H1 (cell line): Measurements from ENCODE around the gene TAB3. TPM values are rescaled to one million over a fixed set of nuclear protein-coding genes. Genes with fewer than 3 reads are reported as not detected.

Experiments used
- CTCF ChIA-PET: fragments of 300-600 bp; sonication (Branson Sonifier 250); formaldehyde crosslinking; loops from one replicate; lab custom pipeline; 2021; ENCODE audit not compliant: partially characterized antibody; lab: Charles Lee
- POLR2A ChIA-PET: fragments of 300-600 bp; sonication (Branson Sonifier 250); formaldehyde crosslinking; loops from one replicate; lab custom pipeline; 2021; ENCODE audit warnings: inconsistent platforms; ENCODE audit not compliant: partially characterized antibody; lab: Charles Lee
- DNase-seq, 2 experiments: peaks; one replicate each; pipeline versions ENCODE4 v3.0.0 to v3.0.0-alpha.2; 2010 to 2022; ENCODE audit warnings: low spot score in 2 of 2, low read depth in 1 of 2, mixed read lengths in 1 of 2
- FAIRE-seq: peaks from 2 replicates; lab custom pipeline; 2011; peaks lifted over from hg19 to GRCh38; lab: Jason Lieb, UNC
- H2AFZ ChIP-seq: 2 replicates; pipeline ENCODE4 v1.8.1; 2012; ENCODE audit warnings: low read length, inconsistent platforms
- H2AK5ac ChIP-seq: 2 replicates; pipeline ENCODE4 v1.6.1; 2013; ENCODE audit warnings: low read depth, low read length
- H2BK120ac ChIP-seq: replicated peaks from 2 replicates; pipeline ENCODE3; 2013; ENCODE audit warnings: low read depth, low read length, inconsistent platforms
- H2BK12ac ChIP-seq: 2 replicates; pipeline ENCODE4 v1.6.1; 2013; ENCODE audit warnings: low read depth, low read length
- H2BK15ac ChIP-seq: 2 replicates; pipeline ENCODE4 v1.6.1; 2013; ENCODE audit warnings: low read length
- H2BK20ac ChIP-seq: 2 replicates; pipeline ENCODE4 v1.6.1; 2013; ENCODE audit warnings: low read length
- H2BK5ac ChIP-seq: 2 replicates; pipeline ENCODE4 v1.6.1; 2013; ENCODE audit warnings: low read depth, low read length
- H3K14ac ChIP-seq: 2 replicates; pipeline ENCODE4 v1.6.1; 2013; ENCODE audit warnings: inconsistent platforms; ENCODE audit not compliant: insufficient read length
- H3K18ac ChIP-seq: 2 replicates; pipeline ENCODE4 v1.6.1; 2013; ENCODE audit warnings: low read length; ENCODE audit errors: extremely low read depth
- H3K23ac ChIP-seq: 2 replicates; pipeline ENCODE4 v1.6.1; 2013; ENCODE audit warnings: inconsistent platforms; ENCODE audit not compliant: insufficient read length
- H3K23me2 ChIP-seq: 2 replicates; pipeline ENCODE4 v1.6.1; 2013; ENCODE audit warnings: low read depth, low read length
- H3K27ac ChIP-seq: 2 replicates; pipeline ENCODE4 v1.6.1; 2011; ENCODE audit warnings: low read depth, low read length, inconsistent platforms
- H3K27me3 ChIP-seq, 4 experiments: replicated peaks in 1 of 4; 1 replicate in 1 of 4; 2 replicates in 3 of 4; pipeline versions ENCODE4 v1.6.1 to v1.8.1; 2011 to 2013; ENCODE audit warnings: low read length in 3 of 4, mild to moderate bottlenecking in 3 of 4, inconsistent platforms in 2 of 4, mixed read lengths in 2 of 4, moderate library complexity in 1 of 4; ENCODE audit not compliant: control insufficient read depth in 3 of 4, insufficient read depth in 3 of 4; ENCODE audit errors: extremely low read depth in 1 of 4
- H3K36me3 ChIP-seq, 4 experiments: 2 replicates each; pipeline versions ENCODE4 v1.6.1 to v1.8.1; 2011 to 2013; ENCODE audit warnings: mild to moderate bottlenecking in 4 of 4, low read length in 3 of 4, moderate library complexity in 2 of 4, control low read depth in 1 of 4, inconsistent platforms in 1 of 4; ENCODE audit not compliant: insufficient read depth in 4 of 4, control insufficient read depth in 2 of 4
- H3K4ac ChIP-seq: replicated peaks from 2 replicates; pipeline ENCODE3; 2013; ENCODE audit warnings: low read length, low read depth, mixed read lengths, inconsistent platforms; ENCODE audit not compliant: insufficient read length
- H3K4me1 ChIP-seq, 4 experiments: replicated peaks in 1 of 4; 1 replicate in 1 of 4; 2 replicates in 3 of 4; pipeline versions ENCODE4 v1.6.1 to v1.8.1; 2011 to 2013; ENCODE audit warnings: low read length in 3 of 4, inconsistent platforms in 2 of 4, mixed read lengths in 1 of 4; ENCODE audit not compliant: insufficient read depth in 4 of 4, control insufficient read depth in 3 of 4
- H3K4me2 ChIP-seq, 2 experiments: 2 replicates each; pipeline versions ENCODE4 v1.6.1 to v1.8.1; 2011 to 2013; ENCODE audit warnings: low read depth in 2 of 2, low read length in 2 of 2, control low read depth in 1 of 2, inconsistent platforms in 1 of 2, mild to moderate bottlenecking in 1 of 2; ENCODE audit not compliant: insufficient read depth in 1 of 2
- H3K4me3 ChIP-seq, 4 experiments: fragments of 200-600, 300-600 bp in 1 of 4; sonication (generic), shearing (Covaris generic), sonication (Bioruptor Twin) in 1 of 4; 2 replicates each; pipeline versions ENCODE4 v1.5.1 to v1.8.1; 2011 to 2016; ENCODE audit warnings: low read length in 4 of 4, low read depth in 3 of 4, control low read depth in 2 of 4, inconsistent platforms in 2 of 4, mild to moderate bottlenecking in 2 of 4, mixed read lengths in 1 of 4, moderate library complexity in 1 of 4; ENCODE audit not compliant: insufficient read depth in 2 of 4; ENCODE audit errors: extremely low read depth in 1 of 4
- H3K56ac ChIP-seq: replicated peaks from 2 replicates; pipeline ENCODE3; 2013; ENCODE audit warnings: low read depth, mild to moderate bottlenecking, mixed read lengths, low read length, inconsistent platforms; ENCODE audit not compliant: insufficient read length
- H3K79me1 ChIP-seq: 2 replicates; pipeline ENCODE4 v1.6.1; 2013; ENCODE audit warnings: low read depth, low read length, control low read depth
- H3K79me2 ChIP-seq, 2 experiments: 2 replicates each; pipeline versions ENCODE4 v1.6.1 to v1.8.1; 2012 to 2013; ENCODE audit warnings: low read length in 2 of 2, mild to moderate bottlenecking in 2 of 2, inconsistent platforms in 1 of 2; ENCODE audit not compliant: insufficient read depth in 2 of 2, control insufficient read depth in 1 of 2
- H3K9ac ChIP-seq, 4 experiments: replicated peaks in 1 of 4; 1 replicate in 1 of 4; 2 replicates in 3 of 4; pipeline versions ENCODE4 v1.6.1 to v1.8.1; 2011 to 2013; ENCODE audit warnings: low read depth in 3 of 4, low read length in 3 of 4, control low read depth in 2 of 4, mild to moderate bottlenecking in 2 of 4, moderate library complexity in 2 of 4, inconsistent platforms in 1 of 4; ENCODE audit errors: extremely low read depth in 1 of 4
- H3K9me3 ChIP-seq, 2 experiments: 2 replicates each; pipeline versions ENCODE4 v1.6.1 to v1.8.1; 2012 to 2013; ENCODE audit warnings: mild to moderate bottlenecking in 2 of 2, moderate library complexity in 2 of 2, control low read depth in 1 of 2, inconsistent platforms in 1 of 2, low read depth in 1 of 2, low read length in 1 of 2, mixed read lengths in 1 of 2; ENCODE audit not compliant: insufficient read depth in 2 of 2
- H4K20me1 ChIP-seq, 2 experiments: replicated peaks in 1 of 2; 2 replicates each; pipeline versions ENCODE3 to v1.8.1; 2011 to 2013; ENCODE audit warnings: inconsistent platforms in 2 of 2, low read length in 2 of 2, mild to moderate bottlenecking in 1 of 2; ENCODE audit not compliant: insufficient read depth in 2 of 2, control insufficient read depth in 1 of 2
- H4K5ac ChIP-seq: 2 replicates; pipeline ENCODE4 v1.6.1; 2013; ENCODE audit warnings: low read length, low read depth, mixed read lengths, inconsistent platforms; ENCODE audit not compliant: insufficient read length
- H4K8ac ChIP-seq: 2 replicates; pipeline ENCODE4 v1.8.0; 2013; ENCODE audit warnings: mild to moderate bottlenecking, moderate library complexity, low read length, inconsistent platforms; ENCODE audit not compliant: insufficient read depth; ENCODE audit errors: extremely low read depth
- H4K91ac ChIP-seq: replicated peaks from 2 replicates; pipeline ENCODE3; 2013; ENCODE audit warnings: low read length, mixed read lengths, inconsistent platforms; ENCODE audit not compliant: insufficient read length
- ASH2L ChIP-seq: fragments of 200-600, 300-600 bp; sonication (generic); IDR thresholded peaks from one replicate; pipeline ENCODE4 v1.7.1; 2017; ENCODE audit warnings: low read length
- ATF2 ChIP-seq: IDR thresholded peaks from 2 replicates; pipeline ENCODE4 v1.6.1; 2012; ENCODE audit warnings: low read length, inconsistent platforms
- BRCA1 ChIP-seq: IDR thresholded peaks from 2 replicates; pipeline ENCODE4 v1.6.1; 2012; ENCODE audit warnings: low read depth, low read length, improper control_type of control experiment
- CEBPB ChIP-seq: IDR thresholded peaks from 2 replicates; pipeline ENCODE4 v1.6.1; 2012; ENCODE audit warnings: low read depth, low read length
- EZH2 ChIP-seq: fragments of 200-600 bp; sonication (generic); IDR thresholded peaks from 2 replicates; pipeline ENCODE4 v1.7.1; 2012; ENCODE audit warnings: low read depth, mild to moderate bottlenecking, moderate library complexity, low read length, inconsistent platforms; ENCODE audit not compliant: severe bottlenecking
- MAX ChIP-seq: IDR thresholded peaks from 2 replicates; pipeline ENCODE4 v1.6.1; 2012; ENCODE audit warnings: inconsistent platforms
- RAD21 ChIP-seq, 2 experiments: IDR thresholded peaks in 1 of 2; conservative IDR thresholded peaks in 1 of 2; 2 replicates each; pipeline ENCODE4 v1.6.1; 2011; ENCODE audit warnings: low read depth in 2 of 2, low read length in 2 of 2, improper control_type of control experiment in 1 of 2, inconsistent platforms in 1 of 2, mild to moderate bottlenecking in 1 of 2, moderate library complexity in 1 of 2
- RBBP5 ChIP-seq: IDR thresholded peaks from 2 replicates; pipeline ENCODE4 v1.7.1; 2012; ENCODE audit warnings: low read depth, mild to moderate bottlenecking, inconsistent platforms, low read length, moderate library complexity, borderline replicate concordance
- RFX5 ChIP-seq: IDR thresholded peaks from 2 replicates; pipeline ENCODE4 v1.6.1; 2011; ENCODE audit warnings: low read depth, low read length, improper control_type of control experiment, borderline replicate concordance
- SP2 ChIP-seq: IDR thresholded peaks from 2 replicates; pipeline ENCODE4 v1.6.1; 2012; ENCODE audit warnings: mild to moderate bottlenecking, low read length, inconsistent platforms
- TCF12 ChIP-seq: IDR thresholded peaks from 2 replicates; pipeline ENCODE4 v1.6.1; 2011; ENCODE audit warnings: low read depth, mild to moderate bottlenecking, low read length
- polyA plus RNA-seq, 7 experiments: library from polyadenylated mRNA; depleted of rRNA in 3 of 7; stranded (reverse) in 5 of 7; unstranded in 2 of 7; fragments of >200 nt in 5 of 7; fragments of 200-250 nt in 2 of 7; gene quantifications; 1 replicate in 5 of 7; 2 replicates in 1 of 7; 4 replicates in 1 of 7; pipeline versions ENCODE4 v1.2.1 to v1.2.3, GENCODE V29; 2011 to 2013; ENCODE audit warnings: missing spikeins in 2 of 7, mixed read lengths in 2 of 7
- total RNA-seq: library from RNA; stranded (reverse); fragmentation: NEBNext Ultra II Directional; extraction: Animal tissue kit (Norgen Biotek cat#: 25700); gene quantifications from 2 replicates; pipeline ENCODE4 v1.2.1, GENCODE V29; 2021

Gene TAB3
- total and polyA plus RNA-seq, 2 of the 8 experiments (the other 6 are each of a cell fraction or from before 2014, with no cell fraction given), result 12.7 to 12.9 TPM

- H2BK5ac ChIP-seq, result no peak overlapping the region
- no peaks in the 10 kb centered on the region for H3K23me2 ChIP-seq
- TF ChIP-seq ATF2 (no peak), RAD21 (IDR thresholded peaks at IDR 0.05 in 1 of 2, conservative IDR thresholded peaks at IDR 0.05 in 1 of 2; ENCODE audit: low read depth in 2 of 2, low read length in 2 of 2) (no peak), RFX5 (no peak), EZH2 (no peak), SP2 (no peak), BRCA1 (no peak), RBBP5 (no peak), TCF12 (no peak), ASH2L (no peak), CEBPB (no peak), MAX (no peak)
- no peak overlapping the region for H2AFZ ChIP-seq
- no peaks in the 10 kb centered on the region for H3K4me1 ChIP-seq
- H3K4ac ChIP-seq, result no peak overlapping the region
- H3K27ac ChIP-seq, result no peak overlapping the region
- H4K8ac ChIP-seq, result no peak overlapping the region
- FAIRE-seq (no peak), DNase-seq (no peak)
- H4K5ac ChIP-seq, result no peak overlapping the region
- no peak overlapping the region for H2BK12ac ChIP-seq
- CTCF ChIA-PET, result no interaction called here
- no peak overlapping the region for H3K9ac ChIP-seq
- H2AK5ac ChIP-seq, result no peak overlapping the region
- H4K91ac ChIP-seq, result no peak overlapping the region
- no peaks in the 10 kb centered on the region for H3K79me1 ChIP-seq
- POLR2A ChIA-PET, result no interaction called here
- H3K4me3 ChIP-seq, result no peak overlapping the region
- H3K18ac ChIP-seq, result no peak overlapping the region
- H3K36me3 ChIP-seq, result no peaks in the 10 kb centered on the region
- no peak overlapping the region for H3K14ac ChIP-seq
- H3K23ac ChIP-seq, result no peak overlapping the region
- no peaks in the 10 kb centered on the region for H3K79me2 ChIP-seq
- H2BK20ac ChIP-seq, result no peak overlapping the region
- H2BK15ac ChIP-seq, result no peak overlapping the region
- H3K27me3 ChIP-seq, result no peaks in the 10 kb centered on the region
- H3K9me3 ChIP-seq, result no peaks in the 10 kb centered on the region
- no peaks in the 10 kb centered on the region for H4K20me1 ChIP-seq
- no peak overlapping the region for H3K4me2 ChIP-seq
- H2BK120ac ChIP-seq, result no peak overlapping the region
- H3K56ac ChIP-seq, result no peak overlapping the region
These were observed 111.5 kb downstream of the TAB3 start for GRCh38 chrX:30777575-30777974.
